Keratinocyte (primary cell): Measurements from ENCODE around the gene NCOA3. TPM values are rescaled to one million over a fixed set of nuclear protein-coding genes. Genes with fewer than 3 reads are reported as not detected.

ENCODE experiments used
- DNase-seq: peaks from one replicate; pipeline ENCODE4 v3.0.0-alpha.2; 2011; ENCODE audit warnings: low read depth, missing footprints, low spot score
- FAIRE-seq: peaks from 2 replicates; lab custom pipeline; 2011; peaks lifted over from hg19 to GRCh38; lab: Jason Lieb, UNC
- H2AFZ ChIP-seq: 2 replicates; pipeline ENCODE4 v1.6.0; 2012; ENCODE audit warnings: low read length, control low read depth, inconsistent platforms; ENCODE audit not compliant: control insufficient read depth
- H3K27ac ChIP-seq: 2 replicates; pipeline ENCODE4 v1.5.1; 2011; ENCODE audit warnings: low read length; ENCODE audit not compliant: control insufficient read depth, insufficient read depth
- H3K27me3 ChIP-seq: 3 replicates; pipeline ENCODE4 v1.6.0; 2011; ENCODE audit warnings: low read length; ENCODE audit not compliant: control insufficient read depth, insufficient read depth; ENCODE audit errors: extremely low read depth
- H3K36me3 ChIP-seq, 2 experiments: 2 replicates in 1 of 2; 3 replicates in 1 of 2; pipeline ENCODE4 v1.5.1; 2011; ENCODE audit warnings: low read length in 2 of 2, mild to moderate bottlenecking in 1 of 2; ENCODE audit not compliant: control insufficient read depth in 2 of 2, insufficient read depth in 2 of 2; ENCODE audit errors: extremely low read depth in 1 of 2
- H3K4me1 ChIP-seq: 3 replicates; pipeline ENCODE4 v1.5.1; 2011; ENCODE audit warnings: low read length; ENCODE audit not compliant: control insufficient read depth, insufficient read depth; ENCODE audit errors: extremely low read depth
- H3K4me2 ChIP-seq: 3 replicates; pipeline ENCODE4 v1.6.0; 2011; ENCODE audit warnings: low read depth, low read length; ENCODE audit not compliant: control insufficient read depth, insufficient read depth; ENCODE audit errors: extremely low read depth
- H3K4me3 ChIP-seq, 3 experiments: fragments of 200-600 bp in 1 of 3; sonication (generic) in 1 of 3; 2 replicates in 2 of 3; 3 replicates in 1 of 3; pipeline ENCODE4 v1.5.1; 2011 to 2016; ENCODE audit warnings: low read length in 3 of 3, mild to moderate bottlenecking in 3 of 3, control low read depth in 2 of 3, inconsistent platforms in 1 of 3, low read depth in 1 of 3, mixed read lengths in 1 of 3, mixed run types in 1 of 3, moderate library complexity in 1 of 3; ENCODE audit not compliant: control insufficient read depth in 2 of 3, insufficient read depth in 2 of 3; ENCODE audit errors: extremely low read depth in 1 of 3
- H3K79me2 ChIP-seq: 2 replicates; pipeline ENCODE4 v1.6.0; 2012; ENCODE audit warnings: low read length; ENCODE audit not compliant: control insufficient read depth, insufficient read depth
- H3K9ac ChIP-seq: 3 replicates; pipeline ENCODE4 v1.6.0; 2011; ENCODE audit warnings: low read length; ENCODE audit not compliant: control insufficient read depth, insufficient read depth; ENCODE audit errors: extremely low read depth
- H3K9me1 ChIP-seq: 3 replicates; pipeline ENCODE4 v1.6.0; 2011; ENCODE audit warnings: low read length; ENCODE audit not compliant: control insufficient read depth, insufficient read depth; ENCODE audit errors: extremely low read depth
- H3K9me3 ChIP-seq: 2 replicates; pipeline ENCODE4 v1.5.1; 2012; ENCODE audit warnings: low read depth, low read length; ENCODE audit not compliant: control insufficient read depth
- H4K20me1 ChIP-seq: 3 replicates; pipeline ENCODE4 v1.6.0; 2011; ENCODE audit warnings: low read length; ENCODE audit not compliant: control insufficient read depth, insufficient read depth; ENCODE audit errors: extremely low read depth
- CTCF ChIP-seq, 3 experiments: IDR thresholded peaks in 1 of 3; conservative IDR thresholded peaks in 1 of 3; optimal IDR thresholded peaks in 1 of 3; 2 replicates in 2 of 3; 3 replicates in 1 of 3; pipeline versions ENCODE3 to v1.5.1; 2011; ENCODE audit warnings: low read length in 3 of 3, mild to moderate bottlenecking in 3 of 3, moderate library complexity in 2 of 3, control low read depth in 1 of 3, inconsistent platforms in 1 of 3; ENCODE audit not compliant: insufficient read depth in 2 of 3; ENCODE audit errors: extremely low read depth in 1 of 3
- EZH2 ChIP-seq: IDR thresholded peaks from one replicate; pipeline ENCODE4 v1.6.1; 2012; ENCODE audit warnings: inconsistent platforms, mild to moderate bottlenecking, low read length, moderate library complexity
- dilution Hi-C: fragments of 300-500 bp; cut with MboI; formaldehyde crosslinking; loops from one replicate; pipeline ENCODE4 v1.7.0; 2020; ENCODE audit warnings: low sequenced_read_pairs; ENCODE audit not compliant: extremely low pct_ligation_motif_present
- polyA plus RNA-seq, 5 experiments: library from polyadenylated mRNA; depleted of rRNA in 3 of 5; stranded (reverse) in 3 of 5; stranded (forward) in 1 of 5; unstranded in 1 of 5; fragments of >200 nt; gene quantifications; 1 replicate in 1 of 5; 2 replicates in 3 of 5; 3 replicates in 1 of 5; pipeline versions ENCODE4 v1.2.1 to v1.2.3, GENCODE V29; 2011 to 2012; ENCODE audit warnings: missing spikeins in 2 of 5, low read depth in 1 of 5, low replicate concordance in 1 of 5

The NCOA3 gene
- polyA plus RNA-seq, 1 donor (not counting 4 experiments of a cell fraction or from before 2014, with no cell fraction given): 25.8 TPM

- no peaks in the 10 kb centered on the region for H4K20me1 ChIP-seq
- no peak overlapping the region for H3K27ac ChIP-seq
- no peak overlapping the region for H2AFZ ChIP-seq
- peaks cover 12% of the 10 kb centered on the region for H3K4me1 ChIP-seq
- H3K9ac ChIP-seq: no peak overlapping the region
- no peaks in the 10 kb centered on the region for H3K9me3 ChIP-seq
- H3K79me2 ChIP-seq: no peaks in the 10 kb centered on the region
- H3K4me2 ChIP-seq: no peak overlapping the region
- DNase-seq (no peak), FAIRE-seq (no peak)
- dilution Hi-C loops: no loop called here
- H3K27me3 ChIP-seq: no peaks in the 10 kb centered on the region
- TF ChIP-seq CTCF (optimal IDR thresholded peaks at IDR 0.05 in 1 of 3, IDR thresholded peaks at IDR 0.05 in 1 of 3, conservative IDR thresholded peaks at IDR 0.05 in 1 of 3; ENCODE audit: extremely low read depth in 1 of 3, insufficient read depth in 2 of 3, low read length in 3 of 3): no peak
- TF ChIP-seq EZH2: no peak
- no peaks in the 10 kb centered on the region for H3K36me3 ChIP-seq
- H3K9me1 ChIP-seq: no peaks in the 10 kb centered on the region
- no peak overlapping the region for H3K4me3 ChIP-seq
These were observed 25.2 kb upstream of the NCOA3 start for GRCh38 chr20:47476452-47476851.

GRCh38 chr20:47479093-47479492 is 22.6 kb upstream of the NCOA3 start:
- Histone ChIP-seq H3K9ac (no peak overlapping the region), H4K20me1 (no peaks in the 10 kb centered on the region), H3K36me3 (no peaks in the 10 kb centered on the region), H3K4me2 (no peak overlapping the region), H2AFZ (peak overlapping the region; percentile 78), H3K4me1 (peaks cover 21% of the 10 kb centered on the region), H3K4me3 (no peak overlapping the region), H3K79me2 (no peaks in the 10 kb centered on the region), H3K9me1 (no peaks in the 10 kb centered on the region), H3K27me3 (no peaks in the 10 kb centered on the region), H3K27ac (peak overlapping the region; percentile 56), H3K9me3 (no peaks in the 10 kb centered on the region)
- FAIRE-seq: no peak
- no peak for DNase-seq
- dilution Hi-C loops: no loop called here
- TF ChIP-seq EZH2 (no peak), CTCF (optimal IDR thresholded peaks at IDR 0.05 in 1 of 3, IDR thresholded peaks at IDR 0.05 in 1 of 3, conservative IDR thresholded peaks at IDR 0.05 in 1 of 3; ENCODE audit: extremely low read depth in 1 of 3, insufficient read depth in 2 of 3, low read length in 3 of 3) (no peak)
